HepG2 (cell line): ENCODE measurements around the gene MAD2L2. TPM values are rescaled to one million over a fixed set of nuclear protein-coding genes. Genes with fewer than 3 reads are reported as not detected.

Experiments used
- ATAC-seq: fragments of 200-7000 bp; cut with Tn5 transposase; 3 replicates; pipeline ENCODE4 v1.9.1; 2020; ENCODE audit warnings: mild to moderate bottlenecking, moderate library complexity
- BruUV-seq: library from RNA; stranded (reverse); fragments of 400-500 nt; replicated peaks from 2 replicates; lab custom pipeline; 2021; lab: Mats Ljungman, UMichigan
- CTCF ChIA-PET: fragments of 300-600 bp; formaldehyde crosslinking; extraction: SDS; loops from one replicate; lab custom pipeline; 2021; ENCODE audit warnings: low total read pairs, inconsistent platforms, low intra/inter-chr PET ratio; lab: Yijun Ruan, JAX
- POLR2A ChIA-PET: fragments of 350-600 bp; sonication (Branson Sonifier 250); formaldehyde crosslinking; loops from one replicate; lab custom pipeline; 2020; ENCODE audit warnings: antibody characterized with exemption, inconsistent platforms; lab: Yijun Ruan, JAX
- DNase-seq: peaks from one replicate; pipeline ENCODE4 v3.0.0-alpha.2; 2015; ENCODE audit warnings: low spot score
- FAIRE-seq: peaks from 3 replicates; lab custom pipeline; 2011; peaks lifted over from hg19 to GRCh38; lab: Jason Lieb, UNC
- H2AFZ ChIP-seq: one replicate; pipeline ENCODE4 v1.6.1; 2011; ENCODE audit warnings: low read length, inconsistent platforms
- H3K27ac ChIP-seq: fragments of 300-600 bp; 3 replicates; pipeline ENCODE4 v1.8.0; 2011; ENCODE audit warnings: mixed run types, mild to moderate bottlenecking, mixed read lengths, low read length, inconsistent platforms; ENCODE audit not compliant: insufficient read depth; ENCODE audit errors: extremely low read length
- H3K27me3 ChIP-seq, 2 experiments: fragments of 200-600 bp in 1 of 2; 2 replicates in 1 of 2; 3 replicates in 1 of 2; pipeline versions ENCODE4 v1.6.0 to v1.8.0; 2011; ENCODE audit warnings: low read length in 2 of 2, mild to moderate bottlenecking in 2 of 2, moderate library complexity in 2 of 2, inconsistent platforms in 1 of 2; ENCODE audit not compliant: insufficient read depth in 2 of 2, control insufficient read depth in 1 of 2
- H3K36me3 ChIP-seq, 2 experiments: fragments of 200-600 bp in 1 of 2; replicated peaks in 1 of 2; 2 replicates in 1 of 2; 3 replicates in 1 of 2; pipeline versions ENCODE4 v1.5.1 to v1.8.0; 2011; ENCODE audit warnings: low read length in 2 of 2, inconsistent platforms in 1 of 2; ENCODE audit not compliant: insufficient read depth in 2 of 2, control insufficient read depth in 1 of 2
- H3K4me1 ChIP-seq: 2 replicates; pipeline ENCODE4 v1.5.1; 2012; ENCODE audit warnings: low read length, inconsistent platforms; ENCODE audit not compliant: insufficient read depth
- H3K4me2 ChIP-seq: 2 replicates; pipeline ENCODE4 v1.6.0; 2011; ENCODE audit warnings: low read depth, low read length, inconsistent platforms
- H3K4me3 ChIP-seq, 3 experiments: fragments of 200-600 bp in 1 of 3; sonication (generic), shearing (Covaris generic) in 1 of 3; replicated peaks in 1 of 3; 2 replicates each; pipeline ENCODE4 v1.5.1; 2011 to 2016; ENCODE audit warnings: low read length in 3 of 3, inconsistent platforms in 2 of 3, low read depth in 2 of 3, mild to moderate bottlenecking in 2 of 3, control low read depth in 1 of 3, mixed read lengths in 1 of 3; ENCODE audit not compliant: insufficient read depth in 1 of 3
- H3K79me2 ChIP-seq: one replicate; pipeline ENCODE4 v1.6.1; 2011; ENCODE audit warnings: low read length, inconsistent platforms; ENCODE audit not compliant: insufficient read depth
- H3K9ac ChIP-seq: 2 replicates; pipeline ENCODE4 v1.6.0; 2011; ENCODE audit warnings: mild to moderate bottlenecking, low read depth, low read length, inconsistent platforms; ENCODE audit not compliant: insufficient read depth
- H3K9me3 ChIP-seq: 2 replicates; pipeline ENCODE4 v1.5.1; 2012; ENCODE audit warnings: mild to moderate bottlenecking, low read length
- H4K20me1 ChIP-seq: 2 replicates; pipeline ENCODE4 v1.6.0; 2011; ENCODE audit warnings: inconsistent platforms, mild to moderate bottlenecking, low read length, moderate library complexity; ENCODE audit not compliant: insufficient read depth
- CTCF ChIP-seq: sonication (generic); formaldehyde crosslinking; IDR thresholded peaks from 2 replicates; pipeline ENCODE4 v1.5.0; 2020; ENCODE audit warnings: mild to moderate bottlenecking, missing genetic modification reagents, moderate library complexity
- HOMEZ ChIP-seq: IDR thresholded peaks from 2 replicates; pipeline ENCODE4 v1.6.1; 2016; ENCODE audit warnings: low read depth
- PRDM10 ChIP-seq: sonication (generic); formaldehyde crosslinking; IDR thresholded peaks from 2 replicates; pipeline ENCODE4 v1.4.0; 2020; ENCODE audit warnings: low read depth, missing genetic modification reagents
- SMC3 ChIP-seq: IDR thresholded peaks from 2 replicates; pipeline ENCODE4 v1.6.1; 2011; ENCODE audit warnings: low read length, improper control_type of control experiment
- USF2 ChIP-seq, 2 experiments: sonication (generic) in 1 of 2; formaldehyde crosslinking in 1 of 2; IDR thresholded peaks; 2 replicates each; pipeline versions ENCODE4 v1.5.1 to v1.6.1; 2011 to 2020; ENCODE audit warnings: borderline replicate concordance in 1 of 2, low read depth in 1 of 2, low read length in 1 of 2, mild to moderate bottlenecking in 1 of 2, missing genetic modification reagents in 1 of 2, moderate library complexity in 1 of 2
- ZNF616 ChIP-seq: sonication (generic); formaldehyde crosslinking; IDR thresholded peaks from 2 replicates; pipeline ENCODE4 v1.5.0; 2020; ENCODE audit warnings: low read depth, mild to moderate bottlenecking, missing genetic modification reagents
- ZNF687 ChIP-seq: sonication (generic); formaldehyde crosslinking; IDR thresholded peaks from 2 replicates; pipeline ENCODE4 v1.5.1; 2020; ENCODE audit warnings: mild to moderate bottlenecking, missing genetic modification reagents, moderate library complexity
- WGBS: methylation state at CpG from one replicate; pipeline ENCODE4 v1.1.6; 2017; ENCODE audit warnings: low lambda C conversion rate; 5-methylcytosine and 5-hydroxymethylcytosine counted together
- in situ Hi-C: cut with HindIII; loops from 2 replicates; pipeline ENCODE4 v1.10.0; 2017; ENCODE audit warnings: low pct_unique_long_range_greater_than_20kb; ENCODE audit not compliant: extremely low pct_ligation_motif_present
- intact Hi-C: fragments of 100-400 bp; cut with micrococcal nuclease; formaldehyde crosslinking; loops from one replicate; pipeline ENCODE4 v1.10.0; 2022; ENCODE audit not compliant: unreplicated experiment
- polyA plus RNA-seq, 8 experiments: library from polyadenylated mRNA; depleted of rRNA in 3 of 8; stranded (reverse) in 7 of 8; unstranded in 1 of 8; fragments of >200 nt; fragmentation: Illumina TruSeq in 4 of 8; extraction: Trizol in 4 of 8; gene quantifications; 2 replicates each; pipeline versions ENCODE4 v1.2.1 to v1.2.3, GENCODE V29; 2011 to 2016; ENCODE audit warnings: low read depth in 4 of 8, missing spikeins in 1 of 8, mixed read lengths in 1 of 8; ENCODE audit not compliant: insufficient read depth in 1 of 8
- total RNA-seq, 5 experiments: library from RNA; depleted of rRNA; stranded (reverse); fragments of >200 nt; fragmentation: Illumina TruSeq; extraction: Trizol; gene quantifications; 2 replicates each; pipeline ENCODE4 v1.2.3, GENCODE V29; 2016; ENCODE audit warnings: low read depth in 1 of 5

The MAD2L2 gene
- total and polyA plus RNA-seq, 2 of the 13 experiments (the other 11 are each of a cell fraction or from before 2014, with no cell fraction given) = 51.8 to 53.8 TPM

- Histone ChIP-seq H3K27ac (no peak overlapping the region), H2AFZ (no peak overlapping the region), H3K27me3 (peaks cover 17 to 57% of the 10 kb centered on the region in 2 experiments), H3K4me3 (peak overlapping the region in 1 of 3 experiments; percentile 39; a peak in 1 of 6 replicates), H4K20me1 (no peaks in the 10 kb centered on the region), H3K4me1 (peaks cover 13% of the 10 kb centered on the region), H3K36me3 (no peaks in the 10 kb centered on the region), H3K9ac (no peak overlapping the region), H3K79me2 (no peaks in the 10 kb centered on the region), H3K4me2 (peak overlapping the region; percentile 54), H3K9me3 (no peaks in the 10 kb centered on the region)
- no TSS peak for BruUV-seq
- ATAC-seq (peak; percentile 81), DNase-seq (peak; percentile 69), FAIRE-seq (no peak)
- intact Hi-C loops (no loop called here), in situ Hi-C loops (no loop called here)
- ChIA-PET POLR2A (interaction anchor here (1.1 to 1.2 kb wide), 2 partner anchors 12 to 26 kb away, joined by 3 to 5 read pairs; no protein-coding TSS in a partner anchor), CTCF (no interaction called here)
- 4% methylated on average over 8 of the region's 17 CpGs for WGBS
- TF ChIP-seq HOMEZ (CRISPR knock-in tag) (no peak), USF2 (IDR thresholded peaks at IDR 0.05; ENCODE audit: low read depth, low read length) (peak; percentile 53), USF2 (CRISPR knock-in tag; IDR thresholded peaks at IDR 0.05; ENCODE audit: borderline replicate concordance) (peak; percentile 31; the same call in 1 of the 2 replicates), CTCF (CRISPR knock-in tag) (peak; percentile 36; the same call in 1 of the 2 replicates), ZNF687 (CRISPR knock-in tag) (peak; percentile 53), PRDM10 (CRISPR knock-in tag) (peak; percentile 65; the same call in 1 of the 2 replicates), SMC3 (no peak), ZNF616 (CRISPR knock-in tag) (no peak)
These were observed 26.8 kb upstream of the MAD2L2 start for GRCh38 chr1:11707621-11708276.
